HG03060 (cell line): ENCODE results near the gene CELSR3.
A peak's percentile ranks its signal among the peaks of the same experiment; 100 is the strongest.

Experiments
- ATAC-seq: cut with Tn5 transposase; IDR thresholded peaks from one replicate; pipeline ENCODE4 v1.9.1; 2021; ENCODE audit warnings: low read depth, moderate number of reproducible peaks; ENCODE audit not compliant: unreplicated experiment

CELSR3 gene

DNA sequence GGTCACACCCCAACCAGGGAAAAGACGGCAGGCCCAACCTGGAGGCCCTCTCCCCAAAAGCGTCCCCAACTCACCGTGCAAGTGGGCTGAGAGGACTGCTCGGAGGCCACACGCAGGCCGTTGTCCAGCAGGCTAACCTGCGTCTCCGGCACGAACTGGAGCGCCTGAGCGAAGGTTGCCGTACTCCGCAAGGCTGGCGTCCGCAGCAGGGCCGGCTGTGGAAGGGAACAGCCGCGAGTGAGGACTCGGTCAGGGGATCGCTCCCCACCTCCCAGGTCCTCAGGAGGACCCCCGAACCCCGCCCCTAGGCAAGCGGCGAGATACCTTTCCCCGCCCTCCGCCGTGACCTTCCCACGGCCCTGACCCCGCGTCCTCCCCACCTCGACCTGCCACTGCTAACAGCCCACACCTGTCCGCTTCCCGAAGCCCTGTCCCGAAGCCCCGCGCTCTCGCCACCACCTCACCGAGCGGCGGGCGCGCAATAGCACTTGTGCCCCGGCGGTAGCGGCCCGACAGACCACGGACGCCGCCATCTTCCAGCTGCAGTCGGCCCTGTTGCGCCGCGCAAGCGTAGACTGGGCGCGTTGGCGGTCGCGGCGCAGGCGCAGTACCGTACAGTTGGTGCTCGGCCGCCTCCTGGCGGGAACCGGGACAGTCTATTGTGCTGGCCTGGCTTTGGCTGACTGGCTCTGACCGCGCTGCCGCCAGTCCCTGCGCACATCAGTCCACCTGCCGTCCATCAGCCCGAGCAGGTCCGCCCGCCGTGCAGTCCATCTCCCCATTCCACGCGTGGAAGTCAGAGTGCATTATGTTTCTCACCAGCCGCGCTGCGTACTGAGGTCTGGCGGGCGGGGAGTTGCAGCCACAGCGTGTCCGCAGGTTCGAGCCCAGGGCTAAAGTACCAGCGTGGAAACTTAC is 53.3 kb downstream of the CELSR3 start, which contains the start of gene UQCRC1:
Gene UQCRC1, minus strand, starts transcription at position 559 of the 918 bp plus-strand sequence. Its CDS starts 26 bp downstream, at position 533.
- ATAC-seq, result peak; percentile 73

DNA sequence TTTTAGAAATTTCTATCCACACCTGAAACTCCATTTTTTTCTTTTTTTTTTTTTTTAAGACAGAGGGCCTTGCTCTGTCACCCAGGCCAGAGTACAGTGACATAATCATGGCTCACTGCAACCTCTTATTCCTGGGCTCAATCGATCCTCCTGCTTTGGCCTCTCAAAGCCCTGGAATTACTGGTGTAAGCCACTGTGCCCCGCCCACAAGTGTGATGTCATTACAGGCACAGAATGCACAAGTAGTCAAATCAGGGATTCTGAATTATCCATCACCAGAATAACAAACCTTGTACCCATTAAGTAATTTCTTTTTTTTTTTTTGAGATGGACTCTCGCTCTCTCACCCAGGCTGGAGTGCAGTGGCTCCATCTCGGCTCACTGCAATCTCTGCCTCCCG is 55.2 kb downstream of the CELSR3 start:
- no peak for ATAC-seq

GRCh38 chr3:48601622-48601994 is 61.1 kb downstream of the CELSR3 start:
- ATAC-seq, result no peak

DNA sequence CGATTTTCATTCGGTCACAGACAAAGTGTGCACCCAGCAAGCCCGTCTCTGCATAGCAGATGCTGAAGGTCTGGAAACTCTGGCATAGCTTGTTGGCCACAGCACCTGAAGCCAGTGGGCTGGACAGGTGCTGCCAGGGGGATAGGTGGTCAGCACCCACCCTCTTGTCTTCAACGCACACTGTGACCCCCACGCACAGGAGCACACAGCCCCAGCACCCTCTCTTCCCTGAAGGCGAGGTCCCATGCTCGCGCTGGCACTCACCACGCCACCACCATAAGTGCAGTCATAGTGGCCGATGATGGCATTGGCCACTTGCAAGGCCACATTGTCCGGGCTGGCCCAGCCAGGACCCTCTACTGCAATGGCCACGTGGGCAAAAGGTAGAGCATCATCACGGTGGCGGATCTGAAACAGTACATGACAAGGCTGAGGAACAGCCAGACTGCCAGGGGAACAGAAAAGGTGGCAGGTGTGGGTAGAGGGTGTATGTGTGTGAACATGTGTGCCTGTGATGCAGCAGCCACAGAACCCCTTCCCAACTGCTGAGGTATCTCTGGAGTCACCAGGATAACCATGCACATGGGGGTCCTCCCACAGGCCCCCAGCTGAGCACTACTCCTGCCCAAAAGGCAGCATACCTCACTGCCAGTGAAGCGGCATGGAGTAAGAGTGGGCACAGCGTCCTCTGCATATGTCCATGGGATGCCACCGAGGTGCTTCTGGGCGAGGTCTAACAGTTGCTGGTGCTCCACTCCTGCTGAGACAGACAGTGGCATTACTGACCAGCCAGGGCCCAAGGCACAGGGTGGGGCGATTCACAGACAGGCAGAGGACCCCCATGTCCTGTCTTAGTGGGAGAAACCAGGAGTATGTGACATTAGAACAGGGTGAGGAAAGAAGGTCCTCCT is 61.7 kb downstream of the CELSR3 start:
- no peak for ATAC-seq

- ATAC-seq, result no peak
These were observed 63.0 kb downstream of the CELSR3 start for GRCh38 chr3:48599509-48600285.

DNA sequence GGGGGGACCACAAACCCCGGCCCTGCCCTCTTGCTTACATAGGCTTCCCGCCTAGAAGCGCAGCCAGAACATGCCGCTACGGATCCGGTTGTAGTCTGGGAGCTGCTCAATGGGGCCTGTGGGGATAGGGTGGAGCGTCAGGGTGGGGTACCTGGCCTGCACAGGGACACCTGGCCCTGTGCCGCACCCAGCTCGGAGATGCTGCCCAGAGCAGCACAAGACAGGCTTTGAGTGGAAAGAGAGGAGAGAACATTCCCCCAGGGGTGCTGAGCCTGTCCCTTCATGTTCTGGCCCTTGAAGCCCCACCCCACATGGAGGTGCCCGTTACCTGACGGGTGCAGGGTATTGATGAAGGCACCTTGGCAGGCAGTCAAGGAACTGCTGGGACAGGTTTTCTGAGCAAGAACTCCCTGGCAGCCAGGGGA is 63.6 kb downstream of the CELSR3 start:
- no peak for ATAC-seq

- ATAC-seq, result no peak
These were observed 64.2 kb downstream of the CELSR3 start for GRCh38 chr3:48598323-48599076.

DNA sequence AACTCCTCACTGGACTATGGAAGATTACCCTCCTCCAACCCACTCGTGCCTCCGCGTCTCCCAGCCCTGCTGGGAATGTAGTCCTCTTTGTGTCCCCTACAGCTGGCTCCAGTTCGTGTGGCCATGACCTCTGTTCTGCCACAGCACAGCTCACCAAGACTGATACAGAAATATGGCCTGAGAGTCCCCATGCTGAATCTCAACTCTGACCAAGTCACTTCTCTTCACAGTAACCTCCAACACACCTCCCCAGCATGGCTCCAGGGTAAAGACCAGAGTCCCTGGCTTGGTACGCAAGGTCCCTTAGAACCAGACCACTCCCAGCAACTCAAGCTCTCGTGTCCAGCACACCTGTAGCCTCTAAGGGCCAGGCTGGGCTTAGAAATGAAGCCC is 65.3 kb downstream of the CELSR3 start:
- no peak for ATAC-seq

DNA sequence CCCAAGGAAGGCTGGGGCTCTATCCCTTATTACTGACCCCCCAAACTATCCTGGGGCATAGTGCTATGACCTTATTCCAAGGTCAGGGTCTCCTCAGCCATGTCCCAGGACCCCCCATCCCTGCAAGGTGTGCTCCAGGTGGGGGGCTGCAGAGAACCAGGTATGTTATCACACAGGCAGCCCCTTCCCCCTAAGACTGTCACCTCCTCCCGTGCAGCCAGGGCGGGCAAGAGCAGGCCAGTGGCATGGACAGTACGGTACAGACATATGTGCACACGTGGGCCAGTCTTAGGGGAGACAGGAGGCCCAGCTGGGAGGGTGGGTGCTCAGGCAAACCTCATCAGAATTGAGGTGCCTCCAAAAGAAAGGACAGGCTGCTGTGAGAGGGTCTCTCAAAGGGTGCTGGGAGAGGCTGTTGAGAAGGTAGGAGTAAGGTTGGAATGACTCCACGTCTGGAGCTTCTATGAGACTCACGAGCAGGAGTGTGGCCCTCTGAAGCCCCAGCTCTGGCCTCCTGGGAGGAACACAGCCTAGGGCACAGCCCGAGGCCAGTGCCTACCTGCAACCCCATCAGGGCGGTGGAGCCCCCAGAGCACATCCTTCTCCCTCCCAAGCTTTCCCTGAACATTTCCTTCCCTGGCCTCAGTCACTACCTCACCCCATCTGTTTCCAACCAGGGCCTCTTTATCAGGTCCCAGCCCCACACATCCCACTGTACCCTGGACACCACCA is 65.8 kb downstream of the CELSR3 start:
- no peak for ATAC-seq

- ATAC-seq, result no peak
These were observed 66.5 kb downstream of the CELSR3 start for GRCh38 chr3:48596157-48596556.

- ATAC-seq, result no peak
These were observed 67.1 kb downstream of the CELSR3 start for GRCh38 chr3:48595526-48596121.

- ATAC-seq, result no peak
These were observed 67.6 kb downstream of the CELSR3 start, which contains the start of gene COL7A1 for GRCh38 chr3:48595075-48595525. COL7A1 (minus strand) TSS chr3:48595329; CDS start chr3:48595159, 170 bp downstream.

- no peak for ATAC-seq
These were observed 68.2 kb downstream of the CELSR3 start for GRCh38 chr3:48594417-48595049.

DNA sequence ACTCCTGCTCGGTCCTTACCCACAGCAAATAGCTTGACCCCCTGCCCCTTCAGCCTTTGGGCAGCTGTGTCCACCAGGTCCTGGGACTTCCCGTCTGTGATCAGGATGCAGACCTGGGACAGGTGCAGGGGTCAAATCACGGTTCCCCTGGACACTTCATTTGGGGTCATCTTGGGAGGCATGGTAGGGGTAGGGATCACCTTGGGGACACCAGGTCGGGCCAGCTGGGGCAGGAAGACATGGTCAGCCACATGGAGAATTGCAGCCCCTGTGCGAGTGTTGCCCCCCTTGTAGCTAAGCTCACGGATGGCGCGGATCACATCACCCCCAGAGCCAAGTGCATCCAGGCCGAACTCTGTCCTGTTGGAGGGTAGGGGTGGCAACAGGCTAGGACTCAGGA is 69.3 kb downstream of the CELSR3 start:
- ATAC-seq, result no peak

GRCh38 chr3:48592519-48593087 is 70.1 kb downstream of the CELSR3 start:
- no peak for ATAC-seq

- no peak for ATAC-seq
These were observed 70.7 kb downstream of the CELSR3 start for GRCh38 chr3:48591886-48592518.

GRCh38 chr3:48591436-48591835 is 71.2 kb downstream of the CELSR3 start:
- no peak for ATAC-seq
